ENCODE measurements around the gene STX18.

STX18 gene

GRCh38 chr4:4457803-4458553 is 83.9 kb downstream of the STX18 start:
- DNase-seq (ENCODE audit: low read depth, low spot score), result no peak
- H3K4me3 ChIP-seq (ENCODE audit: low read length), result no peak overlapping the region

- no peak overlapping the region for H3K4me3 ChIP-seq (ENCODE audit: low read length)
- no peak for DNase-seq (ENCODE audit: low read depth, low spot score)
These were observed 84.9 kb downstream of the STX18 start for GRCh38 chr4:4456816-4457578.

- no peak for DNase-seq (ENCODE audit: low read depth, low spot score)
- no peak overlapping the region for H3K4me3 ChIP-seq (ENCODE audit: low read length)
These were observed 85.5 kb downstream of the STX18 start for GRCh38 chr4:4456351-4456750.

GRCh38 chr4:4455210-4455865 is 86.5 kb downstream of the STX18 start:
- no peak for DNase-seq (ENCODE audit: low read depth, low spot score)
- no peak overlapping the region for H3K4me3 ChIP-seq (ENCODE audit: low read length)

GRCh38 chr4:4446434-4446833 is 95.4 kb downstream of the STX18 start:
- no peak for DNase-seq (ENCODE audit: low read depth, low spot score)
- no peak overlapping the region for H3K4me3 ChIP-seq (ENCODE audit: low read length)

- DNase-seq (ENCODE audit: low read depth, low spot score), result no peak
- H3K4me3 ChIP-seq (ENCODE audit: low read length), result no peak overlapping the region
These were observed 98.0 kb downstream of the STX18 start for GRCh38 chr4:4443821-4444220.

GRCh38 chr4:4440333-4441061 is 101.4 kb downstream of the STX18 start:
- H3K4me3 ChIP-seq (ENCODE audit: low read length), result no peak overlapping the region
- no peak for DNase-seq (ENCODE audit: low read depth, low spot score)

- no peak for DNase-seq (ENCODE audit: low read depth, low spot score)
- H3K4me3 ChIP-seq (ENCODE audit: low read length), result no peak overlapping the region
These were observed 102.1 kb downstream of the STX18 start for GRCh38 chr4:4439782-4440181.

- no peak for DNase-seq (ENCODE audit: low read depth, low spot score)
- H3K4me3 ChIP-seq (ENCODE audit: low read length), result no peak overlapping the region
These were observed 103.0 kb downstream of the STX18 start for GRCh38 chr4:4438891-4439290.

- no peak overlapping the region for H3K4me3 ChIP-seq (ENCODE audit: low read length)
- no peak for DNase-seq (ENCODE audit: low read depth, low spot score)
These were observed 103.9 kb downstream of the STX18 start for GRCh38 chr4:4437798-4438470.

- DNase-seq (ENCODE audit: low read depth, low spot score), result no peak
- H3K4me3 ChIP-seq (ENCODE audit: low read length), result no peak overlapping the region
These were observed 105.5 kb downstream of the STX18 start for GRCh38 chr4:4436244-4436823.

GRCh38 chr4:4433941-4434340 is 107.9 kb downstream of the STX18 start:
- no peak overlapping the region for H3K4me3 ChIP-seq (ENCODE audit: low read length)

GRCh38 chr4:4432341-4433125 is 109.3 kb downstream of the STX18 start:
- DNase-seq (ENCODE audit: low read depth, low spot score), result no peak
- no peak overlapping the region for H3K4me3 ChIP-seq (ENCODE audit: low read length)

More at GRCh38 chr4:4433941-4434340, 107.9 kb downstream of the STX18 start:
- DNase-seq (ENCODE audit: low read depth, low spot score), result no peak

GRCh38 chr4:4430492-4431195 is 111.2 kb downstream of the STX18 start:
- peak; percentile 65 for DNase-seq (ENCODE audit: low read depth, low spot score)
- no peak overlapping the region for H3K4me3 ChIP-seq (ENCODE audit: low read length)

- DNase-seq (ENCODE audit: low read depth, low spot score), result no peak
- H3K4me3 ChIP-seq (ENCODE audit: low read length), result no peak overlapping the region
These were observed 112.6 kb downstream of the STX18 start for GRCh38 chr4:4428966-4429875.

GRCh38 chr4:4427886-4428285 is 114.0 kb downstream of the STX18 start:
- no peak overlapping the region for H3K4me3 ChIP-seq (ENCODE audit: low read length)
- DNase-seq (ENCODE audit: low read depth, low spot score), result no peak
